Endothelial cell of umbilical vein (primary cell): Measurements from ENCODE around the gene PTPN12. TPM values are rescaled to one million over a fixed set of nuclear protein-coding genes. Genes with fewer than 3 reads are reported as not detected.

ENCODE experiments used
- BruUV-seq: library from RNA; stranded (reverse); fragments of 400-500 nt; replicated peaks from 2 replicates; lab custom pipeline; 2021; lab: Mats Ljungman, UMichigan
- CTCF ChIA-PET: fragments of 300-600, 350-600 bp; sonication (Branson Sonifier 250); formaldehyde crosslinking; loops from one replicate; lab custom pipeline; 2021; ENCODE audit warnings: antibody characterized with exemption, inconsistent platforms; lab: Charles Lee
- POLR2A ChIA-PET: fragments of 300-600, 350-600 bp; sonication (Branson Sonifier 250); formaldehyde crosslinking; loops from one replicate; lab custom pipeline; 2021; ENCODE audit warnings: antibody characterized with exemption, inconsistent platforms; lab: Charles Lee
- DNase-seq: peaks from one replicate; pipeline ENCODE4 v3.0.0-alpha.2; 2011; ENCODE audit warnings: low read depth, low spot score
- FAIRE-seq: peaks from 2 replicates; lab custom pipeline; 2011; peaks lifted over from hg19 to GRCh38; lab: Jason Lieb, UNC
- H2AFZ ChIP-seq: 2 replicates; pipeline ENCODE4 v1.6.0; 2012; ENCODE audit warnings: low read depth, low read length, control low read depth, inconsistent platforms
- H3K27ac ChIP-seq: 2 replicates; pipeline ENCODE4 v1.5.1; 2011; ENCODE audit warnings: low read depth, mild to moderate bottlenecking, control low read depth, low read length, moderate library complexity; ENCODE audit not compliant: insufficient read depth
- H3K27me3 ChIP-seq, 2 experiments: 2 replicates each; pipeline versions ENCODE4 v1.6.0 to v1.6.1; 2011; ENCODE audit warnings: low read length in 2 of 2, mixed read lengths in 1 of 2; ENCODE audit not compliant: control insufficient read depth in 2 of 2, insufficient read depth in 2 of 2
- H3K36me3 ChIP-seq, 2 experiments: 2 replicates in 1 of 2; 3 replicates in 1 of 2; pipeline ENCODE4 v1.5.1; 2011; ENCODE audit warnings: low read length in 2 of 2, mild to moderate bottlenecking in 1 of 2, moderate library complexity in 1 of 2; ENCODE audit not compliant: control insufficient read depth in 2 of 2, insufficient read depth in 2 of 2; ENCODE audit errors: extremely low read depth in 1 of 2
- H3K4me1 ChIP-seq: 3 replicates; pipeline ENCODE4 v1.5.1; 2011; ENCODE audit warnings: mild to moderate bottlenecking, low read length; ENCODE audit not compliant: control insufficient read depth, insufficient read depth; ENCODE audit errors: extremely low read depth
- H3K4me2 ChIP-seq: 2 replicates; pipeline ENCODE4 v1.6.1; 2011; ENCODE audit warnings: low read length, control low read depth, mixed read lengths; ENCODE audit not compliant: insufficient read depth
- H3K4me3 ChIP-seq, 3 experiments: fragments of 200-600 bp in 1 of 3; sonication (generic), shearing (Covaris generic) in 1 of 3; replicated peaks in 1 of 3; 2 replicates each; pipeline ENCODE4 v1.5.1; 2011 to 2016; ENCODE audit warnings: control low read depth in 3 of 3, low read length in 3 of 3, mild to moderate bottlenecking in 2 of 3, inconsistent platforms in 1 of 3, low read depth in 1 of 3, moderate library complexity in 1 of 3; ENCODE audit not compliant: insufficient read depth in 1 of 3
- H3K79me2 ChIP-seq: 2 replicates; pipeline ENCODE4 v1.6.0; 2012; ENCODE audit warnings: low read length, inconsistent platforms; ENCODE audit not compliant: control insufficient read depth, insufficient read depth
- H3K9ac ChIP-seq: replicated peaks from 2 replicates; pipeline ENCODE3; 2011; ENCODE audit warnings: low read length, control low read depth; ENCODE audit not compliant: insufficient read depth; ENCODE audit errors: extremely low read depth
- H3K9me1 ChIP-seq: replicated peaks from 3 replicates; pipeline ENCODE4 v1.6.0; 2011; ENCODE audit warnings: mild to moderate bottlenecking, low read length; ENCODE audit not compliant: control insufficient read depth, insufficient read depth; ENCODE audit errors: extremely low read depth
- H3K9me3 ChIP-seq: replicated peaks from 2 replicates; pipeline ENCODE4 v1.5.1; 2012; ENCODE audit warnings: low read length, inconsistent platforms; ENCODE audit not compliant: control insufficient read depth, insufficient read depth
- H4K20me1 ChIP-seq: replicated peaks from 2 replicates; pipeline ENCODE3; 2011; ENCODE audit warnings: mild to moderate bottlenecking, low read length; ENCODE audit not compliant: control insufficient read depth, insufficient read depth; ENCODE audit errors: extremely low read depth
- EZH2 ChIP-seq: IDR thresholded peaks from 2 replicates; pipeline ENCODE4 v1.6.1; 2012; ENCODE audit warnings: borderline replicate concordance, low read depth, mild to moderate bottlenecking, moderate library complexity, low read length, inconsistent platforms; ENCODE audit not compliant: severe bottlenecking
- FOS ChIP-seq: IDR thresholded peaks from 2 replicates; pipeline ENCODE4 v1.6.1; 2011; ENCODE audit warnings: mild to moderate bottlenecking, low read length, moderate library complexity, borderline replicate concordance; ENCODE audit not compliant: insufficient read depth
- GATA2 ChIP-seq: IDR thresholded peaks from 2 replicates; pipeline ENCODE4 v1.7.0; 2011; ENCODE audit warnings: low read depth, mild to moderate bottlenecking, moderate library complexity, mixed read lengths, low read length; ENCODE audit not compliant: insufficient read length, insufficient read depth
- JUN ChIP-seq: IDR thresholded peaks from 2 replicates; pipeline ENCODE4 v1.6.1; 2011; ENCODE audit warnings: borderline replicate concordance, low read depth; ENCODE audit not compliant: insufficient read length, insufficient read depth
- MAX ChIP-seq: IDR thresholded peaks from 2 replicates; pipeline ENCODE4 v1.6.1; 2011; ENCODE audit not compliant: insufficient read depth, insufficient read length
- MYC ChIP-seq: IDR thresholded peaks from one replicate; pipeline ENCODE4 v1.6.1; 2011; ENCODE audit warnings: mild to moderate bottlenecking, low read depth, low read length
- POLR2A ChIP-seq: IDR thresholded peaks from 2 replicates; pipeline ENCODE4 v1.6.1; 2012; ENCODE audit warnings: low read depth, mild to moderate bottlenecking, control low read depth, low read length
- POLR2AphosphoS5 ChIP-seq: IDR thresholded peaks from 2 replicates; pipeline ENCODE4 v1.6.1; 2012; ENCODE audit warnings: low read depth, mild to moderate bottlenecking, control low read depth, low read length, moderate library complexity; ENCODE audit not compliant: insufficient read depth
- dilution Hi-C: fragments of 300-500 bp; cut with MboI; formaldehyde crosslinking; loops from one replicate; pipeline ENCODE4 v1.15.0; 2019; ENCODE audit warnings: low sequenced_read_pairs; ENCODE audit not compliant: extremely low pct_ligation_motif_present
- intact Hi-C: fragments of 100-400 bp; cut with micrococcal nuclease; formaldehyde crosslinking; loops from one replicate; pipeline ENCODE4 v1.10.0; 2022
- polyA plus RNA-seq, 4 experiments: library from polyadenylated mRNA; depleted of rRNA in 3 of 4; stranded (reverse) in 3 of 4; unstranded in 1 of 4; fragments of >200 nt; gene quantifications; 2 replicates each; pipeline versions ENCODE4 v1.2.1 to v1.2.3, GENCODE V29; 2011 to 2012; ENCODE audit warnings: missing spikeins in 1 of 4
- total RNA-seq: library from RNA; stranded (reverse); gene quantifications from 2 replicates; pipeline ENCODE4 v1.2.3, GENCODE V29; 2021
- TF ChIP-seq, protein P1 (sequence below), 2 donors: IDR thresholded peaks; 1 replicate in 1 of 2; 2 replicates in 1 of 2; pipeline ENCODE4 v1.5.1; 2011; ENCODE audit warnings: low read length in 2 of 2, mild to moderate bottlenecking in 2 of 2, moderate library complexity in 2 of 2, control low read depth in 1 of 2, inconsistent platforms in 1 of 2, low read depth in 1 of 2; ENCODE audit not compliant: insufficient read depth in 1 of 2; ENCODE audit errors: extremely low read depth in 1 of 2

The PTPN12 gene
- total and polyA plus RNA-seq, 2 donors (not counting 3 experiments of a cell fraction or from before 2014, with no cell fraction given), result 30.6 to 137 TPM

DNA sequence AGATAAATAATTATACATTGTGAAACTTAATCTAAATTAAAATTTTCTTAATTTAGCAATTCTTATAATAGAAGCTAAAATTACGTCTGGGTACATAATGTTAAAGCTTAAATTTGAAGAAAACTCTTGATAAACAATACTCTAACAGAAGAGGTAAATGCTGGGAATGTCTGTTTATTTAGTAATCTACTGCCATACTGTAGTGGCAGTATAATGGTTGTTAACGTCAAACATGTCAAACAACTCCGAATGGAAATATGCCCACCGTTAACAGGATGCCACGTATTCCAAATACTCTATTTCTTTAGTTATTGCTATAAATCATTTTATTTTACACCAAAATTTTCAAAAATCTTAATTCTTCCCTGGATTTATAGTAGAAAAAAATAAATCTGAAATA is 40.0 kb upstream of the PTPN12 start:
- Histone ChIP-seq H3K36me3 (no peaks in the 10 kb centered on the region), H3K4me2 (no peak overlapping the region), H3K9me1 (no peaks in the 10 kb centered on the region), H3K4me3 (no peak overlapping the region), H3K9me3 (no peaks in the 10 kb centered on the region), H4K20me1 (no peaks in the 10 kb centered on the region), H3K4me1 (no peaks in the 10 kb centered on the region), H3K9ac (no peak overlapping the region), H3K27me3 (no peaks in the 10 kb centered on the region), H2AFZ (no peak overlapping the region), H3K79me2 (no peaks in the 10 kb centered on the region), H3K27ac (no peak overlapping the region)
- dilution Hi-C loops, result no loop called here
- ChIA-PET CTCF (no interaction called here), POLR2A (no interaction called here)
- no TSS peak for BruUV-seq
- TF ChIP-seq MYC, result no peak
- TF ChIP-seq, protein P1, sequence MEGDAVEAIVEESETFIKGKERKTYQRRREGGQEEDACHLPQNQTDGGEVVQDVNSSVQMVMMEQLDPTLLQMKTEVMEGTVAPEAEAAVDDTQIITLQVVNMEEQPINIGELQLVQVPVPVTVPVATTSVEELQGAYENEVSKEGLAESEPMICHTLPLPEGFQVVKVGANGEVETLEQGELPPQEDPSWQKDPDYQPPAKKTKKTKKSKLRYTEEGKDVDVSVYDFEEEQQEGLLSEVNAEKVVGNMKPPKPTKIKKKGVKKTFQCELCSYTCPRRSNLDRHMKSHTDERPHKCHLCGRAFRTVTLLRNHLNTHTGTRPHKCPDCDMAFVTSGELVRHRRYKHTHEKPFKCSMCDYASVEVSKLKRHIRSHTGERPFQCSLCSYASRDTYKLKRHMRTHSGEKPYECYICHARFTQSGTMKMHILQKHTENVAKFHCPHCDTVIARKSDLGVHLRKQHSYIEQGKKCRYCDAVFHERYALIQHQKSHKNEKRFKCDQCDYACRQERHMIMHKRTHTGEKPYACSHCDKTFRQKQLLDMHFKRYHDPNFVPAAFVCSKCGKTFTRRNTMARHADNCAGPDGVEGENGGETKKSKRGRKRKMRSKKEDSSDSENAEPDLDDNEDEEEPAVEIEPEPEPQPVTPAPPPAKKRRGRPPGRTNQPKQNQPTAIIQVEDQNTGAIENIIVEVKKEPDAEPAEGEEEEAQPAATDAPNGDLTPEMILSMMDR (IDR thresholded peaks at IDR 0.05; ENCODE audit: extremely low read depth in 1 of 2, insufficient read depth in 1 of 2, low read depth in 1 of 2, low read length in 2 of 2), result no peak
- intact Hi-C loops, result no loop called here
- FAIRE-seq, result no peak
- DNase-seq, result no peak

GRCh38 chr7:77498659-77499379 is 38.3 kb upstream of the PTPN12 start:
- Histone ChIP-seq H3K9ac (no peak overlapping the region), H3K9me1 (no peaks in the 10 kb centered on the region), H3K27ac (no peak overlapping the region), H3K79me2 (no peaks in the 10 kb centered on the region), H3K36me3 (no peaks in the 10 kb centered on the region), H3K4me1 (no peaks in the 10 kb centered on the region), H3K4me2 (no peak overlapping the region), H4K20me1 (no peaks in the 10 kb centered on the region), H2AFZ (no peak overlapping the region), H3K27me3 (no peaks in the 10 kb centered on the region), H3K4me3 (no peak overlapping the region), H3K9me3 (no peaks in the 10 kb centered on the region)
- CTCF ChIA-PET, result no interaction called here
- no peak for TF ChIP-seq POLR2A
- no peak for TF ChIP-seq MAX
- TF ChIP-seq, protein P1 (IDR thresholded peaks at IDR 0.05; ENCODE audit: extremely low read depth in 1 of 2, insufficient read depth in 1 of 2, low read depth in 1 of 2, low read length in 2 of 2), result no peak
- no peak for TF ChIP-seq JUN
- TF ChIP-seq EZH2, result no peak
- TF ChIP-seq FOS, result no peak
- TF ChIP-seq MYC, result no peak
- no peak for TF ChIP-seq POLR2AphosphoS5
- TF ChIP-seq GATA2, result no peak
- DNase-seq (no peak), FAIRE-seq (no peak)
- BruUV-seq, result no TSS peak
- POLR2A ChIA-PET, result no interaction called here
- dilution Hi-C loops, result no loop called here
- intact Hi-C loops, result no loop called here
